HPDE6-E6E7 (cell line): Measurements from ENCODE around the gene ITPR2.

ENCODE experiments used
- DNase-seq: peaks from one replicate; pipeline ENCODE4 v3.0.0; 2011; ENCODE audit warnings: missing footprints; ENCODE audit errors: extremely low spot score

ITPR2 gene

DNA sequence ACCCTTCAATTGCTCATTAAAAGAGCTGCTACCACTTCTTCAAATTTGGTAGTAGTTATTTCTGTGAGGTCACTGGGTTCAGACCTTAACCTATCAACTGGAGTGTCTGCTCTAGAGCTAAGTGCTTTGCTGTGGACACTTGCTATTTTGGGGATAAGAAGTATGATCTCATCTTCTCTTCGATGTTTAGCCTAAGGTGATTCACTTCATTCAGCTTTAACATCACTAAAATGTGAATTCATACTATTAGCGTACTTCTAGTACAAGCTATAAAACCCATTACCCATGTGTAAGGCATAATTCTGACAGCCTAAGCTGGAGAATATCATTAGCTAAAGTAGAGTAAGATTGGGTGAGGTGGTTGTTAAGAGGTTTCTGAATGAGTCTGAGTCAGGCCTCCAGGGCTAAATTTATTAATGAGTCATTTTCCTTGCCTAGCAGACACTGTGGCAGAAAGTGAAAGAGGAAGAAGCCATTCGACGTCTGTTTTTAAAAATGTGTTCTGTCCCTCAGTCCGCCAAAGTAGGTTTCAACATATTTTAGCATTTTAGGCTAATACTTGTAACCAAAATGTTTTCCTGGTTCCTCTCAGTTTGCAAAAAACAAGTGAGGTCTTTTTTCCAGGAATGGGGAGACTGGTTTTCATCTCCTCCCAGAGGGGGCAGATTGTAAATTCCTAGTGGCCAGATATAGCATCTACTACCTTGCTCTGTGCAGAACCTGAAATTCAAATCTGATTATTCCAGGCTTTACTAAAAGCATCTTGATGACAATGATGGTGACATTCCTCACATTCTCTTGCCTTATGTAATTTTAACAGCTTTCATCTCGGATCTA lies 534.0 kb downstream of the ITPR2 start:
- peak; percentile 85 for DNase-seq

GRCh38 chr12:26297396-26298070 lies 535.5 kb downstream of the ITPR2 start:
- no peak for DNase-seq

DNA sequence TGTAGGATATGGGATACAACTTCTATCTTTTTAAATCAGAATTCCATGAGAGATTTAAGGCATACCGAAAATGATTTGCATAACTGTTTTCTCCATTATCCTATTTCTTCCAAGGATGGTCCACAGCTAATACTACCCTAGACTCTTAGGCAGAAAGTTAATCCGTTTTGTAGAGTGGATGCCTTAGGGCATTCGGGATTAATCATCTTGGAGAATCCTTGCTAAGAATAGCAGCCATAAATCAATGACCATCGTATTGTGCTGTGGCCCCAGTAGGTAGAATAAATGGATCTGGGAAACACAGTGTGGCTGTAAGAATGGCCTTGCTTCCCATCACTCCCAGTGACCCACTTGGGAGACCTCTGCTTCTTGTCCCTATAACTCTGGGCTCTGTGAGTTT lies 538.0 kb downstream of the ITPR2 start:
- DNase-seq: no peak

DNA sequence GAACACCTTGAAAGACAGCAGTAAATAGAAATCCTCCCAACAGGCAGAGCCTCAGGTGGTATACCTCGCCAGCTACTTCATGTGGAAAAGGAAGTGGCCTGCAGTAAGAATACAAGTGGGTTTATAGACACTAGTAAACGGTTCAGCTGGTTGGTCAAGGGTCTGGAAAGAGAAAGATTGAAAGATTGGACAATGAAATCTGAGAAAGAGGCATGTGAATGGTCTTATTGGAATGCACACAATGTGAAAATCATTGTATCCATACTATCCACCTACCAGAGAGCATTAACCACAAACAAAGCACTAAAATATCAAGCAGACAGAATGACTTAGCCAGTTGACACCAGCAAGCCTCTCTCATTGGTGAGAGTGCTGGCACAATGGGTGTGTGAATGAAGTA lies 539.4 kb downstream of the ITPR2 start:
- no peak for DNase-seq

GRCh38 chr12:26292596-26292995 lies 540.4 kb downstream of the ITPR2 start:
- DNase-seq: no peak

- no peak for DNase-seq
Measured at GRCh38 chr12:26290565-26290964, 542.4 kb downstream of the ITPR2 start.

- DNase-seq: no peak
Measured at GRCh38 chr12:26287671-26288381, 545.2 kb downstream of the ITPR2 start.
